ENCODE measurements around the gene ZNF8.
"Not testable (repeated sequence)": the region's sequence is repeated elsewhere in the genome, so short reads cannot be mapped to it uniquely, and the experiment has no call there.

The ZNF8 gene

GRCh38 chr19:58278541-58279041 lies at the start of gene ZNF8:
Gene ZNF8 (plus strand): TSS chr19:58278955. CDS start chr19:58279082, 127 bp downstream.
- peak; percentile 97 for DNase-seq

DNA sequence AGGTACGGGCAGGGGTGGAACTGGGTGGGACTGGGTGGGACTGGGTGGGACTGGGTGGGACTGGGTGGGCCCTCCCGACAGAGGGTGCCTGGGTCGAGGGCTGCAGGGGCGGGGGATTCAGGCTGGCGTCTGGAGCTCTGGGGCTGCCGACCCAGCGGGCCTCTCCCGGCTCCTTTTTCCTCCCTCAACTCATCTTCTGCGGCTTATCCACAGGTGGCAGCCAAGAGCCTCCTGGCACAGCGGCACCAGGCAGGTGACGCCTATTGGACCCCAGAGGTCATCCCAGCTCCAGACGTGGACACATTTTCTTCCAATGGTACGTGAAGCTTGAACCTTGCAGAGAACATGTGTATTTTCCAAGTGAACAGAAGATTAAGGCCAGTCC lies 49.5 kb upstream of the ZNF8 start:
- DNase-seq = no peak

DNA sequence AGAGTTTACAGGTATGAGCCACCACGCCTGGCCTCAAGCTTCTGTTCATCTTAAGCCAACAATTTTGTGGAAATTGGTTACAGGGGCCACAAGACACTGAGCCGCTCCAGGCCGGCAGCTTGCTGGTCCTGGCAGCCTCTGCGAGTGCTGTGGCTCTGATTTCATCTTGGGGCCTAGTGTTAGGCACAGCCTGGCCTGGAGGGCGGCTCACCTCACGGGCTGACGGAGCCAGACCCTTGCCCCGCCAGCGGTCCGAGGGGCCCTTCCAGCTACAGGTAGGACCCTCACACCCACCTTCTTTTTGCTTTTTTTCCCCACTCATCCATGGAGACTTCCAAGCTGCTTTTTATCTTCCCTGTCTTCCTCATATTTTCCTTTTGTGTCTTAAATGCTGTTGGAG lies 41.4 kb upstream of the ZNF8 start:
- DNase-seq = no peak

DNA sequence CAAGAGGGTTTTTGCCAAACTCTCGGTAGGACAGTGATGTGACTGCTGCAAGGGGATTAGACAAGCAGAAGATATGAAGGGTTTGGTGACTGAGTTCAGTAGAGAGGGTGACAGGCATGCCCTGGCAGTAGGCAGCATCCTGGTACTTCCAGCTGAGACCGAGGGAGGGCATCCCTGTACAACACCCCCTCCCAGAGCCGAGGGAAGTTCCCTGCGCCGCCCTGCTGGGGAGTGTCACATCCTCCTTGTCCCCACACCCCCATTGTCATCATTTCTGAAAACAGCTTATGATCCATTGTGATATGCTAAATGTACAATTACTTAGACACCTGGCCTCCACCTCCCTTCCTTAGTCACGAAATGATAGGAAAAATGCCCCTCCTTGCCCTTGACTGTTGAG lies 35.4 kb upstream of the ZNF8 start:
- no peak for DNase-seq

- no peak for DNase-seq
These were observed 29.9 kb upstream of the ZNF8 start for GRCh38 chr19:58248886-58249285.

DNA sequence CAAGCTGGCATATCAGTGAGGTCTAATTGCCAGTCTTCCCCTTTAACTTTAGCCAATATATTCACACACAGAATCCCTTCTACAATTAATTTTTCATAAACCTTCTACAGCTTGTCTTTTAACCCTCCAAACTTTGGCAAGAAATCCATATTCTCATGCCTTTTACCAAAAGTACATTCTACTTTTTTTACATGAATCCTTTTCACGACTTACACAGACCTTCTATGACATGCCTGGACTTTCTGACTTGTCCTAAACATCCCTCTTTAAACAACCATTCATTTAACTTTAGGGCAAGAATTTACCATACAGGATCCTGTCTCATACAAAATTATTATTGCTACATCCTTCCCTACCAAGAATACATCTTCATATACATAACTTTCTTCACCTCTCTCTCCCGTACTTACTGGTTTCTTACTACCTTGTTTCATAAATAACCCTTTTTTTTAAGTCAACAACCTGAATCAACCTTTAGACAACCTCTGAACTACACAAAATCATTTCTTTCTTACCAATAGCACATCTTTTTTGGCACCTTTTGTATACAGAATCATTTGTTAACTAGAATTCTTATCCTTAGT lies 26.6 kb upstream of the ZNF8 start:
- no peak for DNase-seq

DNA sequence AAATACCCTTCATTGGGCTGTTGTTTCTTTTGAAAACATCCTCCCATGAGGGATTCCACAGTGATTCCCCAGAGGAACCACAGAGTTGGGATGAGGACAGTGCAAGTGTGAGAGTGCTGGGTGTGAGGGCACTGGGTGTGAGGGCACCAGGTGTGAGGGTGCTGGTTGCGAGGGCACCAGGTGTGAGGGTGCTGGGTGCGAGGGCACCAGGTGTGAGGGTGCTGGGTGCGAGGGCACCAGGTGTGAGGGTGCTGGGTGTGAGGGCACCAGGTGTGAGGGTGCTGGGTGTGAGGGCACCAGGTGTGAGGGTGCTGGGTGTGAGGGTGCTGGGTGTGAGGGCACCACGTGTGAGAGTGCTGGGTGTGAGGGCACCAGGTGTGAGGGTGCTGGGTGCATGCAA lies 20.5 kb upstream of the ZNF8 start:
- not testable (repeated sequence) for DNase-seq

GRCh38 chr19:58261600-58261967 lies 17.2 kb upstream of the ZNF8 start:
- DNase-seq = no peak

DNA sequence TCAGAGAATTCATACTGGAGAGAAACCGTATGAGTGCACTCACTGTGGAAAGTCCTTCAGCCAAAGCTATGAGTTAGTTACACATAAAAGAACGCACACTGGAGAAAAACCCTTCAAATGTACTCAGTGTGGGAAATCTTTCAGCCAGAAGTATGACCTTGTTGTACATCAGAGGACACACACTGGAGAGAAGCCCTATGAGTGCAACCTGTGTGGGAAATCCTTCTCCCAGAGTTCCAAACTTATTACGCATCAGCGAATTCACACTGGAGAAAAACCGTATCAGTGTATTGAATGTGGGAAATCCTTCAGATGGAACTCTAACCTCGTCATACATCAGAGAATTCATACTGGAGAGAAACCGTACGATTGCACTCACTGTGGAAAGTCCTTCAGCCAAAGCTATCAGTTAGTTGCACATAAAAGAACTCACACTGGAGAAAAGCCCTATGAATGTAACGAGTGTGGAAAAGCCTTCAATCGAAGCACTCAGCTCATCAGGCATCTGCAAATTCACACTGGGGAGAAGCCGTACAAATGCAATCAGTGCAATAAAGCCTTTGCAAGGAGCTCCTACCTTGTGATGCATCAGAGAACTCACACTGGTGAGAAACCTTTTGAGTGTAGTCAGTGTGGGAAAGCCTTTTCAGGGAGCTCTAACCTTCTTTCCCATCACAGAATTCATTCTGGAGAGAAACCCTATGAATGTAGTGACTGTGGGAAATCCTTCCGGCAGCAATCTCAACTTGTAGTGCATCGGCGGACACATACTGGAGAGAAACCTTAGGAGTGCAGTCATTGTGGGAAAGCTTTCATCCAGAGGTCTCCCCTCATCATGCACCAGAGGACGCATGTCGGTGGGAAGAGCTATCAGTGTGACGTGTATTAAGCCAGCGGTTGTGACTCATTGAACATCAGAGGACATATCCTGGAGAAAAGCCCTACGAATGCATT lies 16.5 kb upstream of the ZNF8 start:
- DNase-seq = no peak

DNA sequence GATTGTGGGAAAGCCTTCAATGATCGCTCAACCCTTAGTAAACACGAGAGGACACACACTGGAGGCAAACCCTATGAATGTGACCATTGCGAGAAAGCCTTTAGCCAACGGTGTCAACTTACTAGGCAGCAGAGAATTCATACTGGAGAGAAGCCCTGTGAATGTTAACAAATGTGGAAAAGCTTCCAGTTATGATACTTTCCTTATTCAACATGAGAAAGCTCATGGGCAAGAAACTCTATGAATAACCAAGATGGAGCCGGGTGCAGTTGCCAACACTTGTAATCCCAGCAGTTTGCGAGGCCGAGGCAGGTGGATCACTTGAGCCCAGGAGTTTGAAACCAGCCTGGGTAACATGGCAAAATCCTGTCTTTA lies 15.8 kb upstream of the ZNF8 start:
- no peak for DNase-seq

GRCh38 chr19:58265100-58265499 lies 13.7 kb upstream of the ZNF8 start:
- no peak for DNase-seq

GRCh38 chr19:58268344-58268743 lies 10.4 kb upstream of the ZNF8 start:
- no peak for DNase-seq

DNA sequence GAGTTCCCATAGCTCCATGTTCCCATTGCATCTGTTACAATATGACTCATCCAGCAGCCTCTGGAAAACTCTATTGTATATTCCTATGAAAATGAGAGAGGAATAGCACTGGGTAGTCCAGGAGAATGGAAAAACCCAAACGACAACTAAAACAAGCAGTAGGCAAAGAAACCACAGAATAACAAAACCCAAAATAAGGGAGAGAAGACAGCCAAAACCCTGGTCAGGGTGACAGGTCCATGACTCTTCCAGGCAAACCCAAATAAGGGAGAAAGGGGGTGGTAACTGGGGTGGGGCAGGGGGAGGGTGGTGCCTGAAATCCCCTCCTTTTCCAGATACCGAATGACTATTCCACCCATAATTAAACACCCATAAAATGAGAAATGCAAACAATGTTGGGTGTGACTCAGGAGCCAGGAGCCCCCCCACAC lies 4.0 kb upstream of the ZNF8 start:
- DNase-seq = no peak

DNA sequence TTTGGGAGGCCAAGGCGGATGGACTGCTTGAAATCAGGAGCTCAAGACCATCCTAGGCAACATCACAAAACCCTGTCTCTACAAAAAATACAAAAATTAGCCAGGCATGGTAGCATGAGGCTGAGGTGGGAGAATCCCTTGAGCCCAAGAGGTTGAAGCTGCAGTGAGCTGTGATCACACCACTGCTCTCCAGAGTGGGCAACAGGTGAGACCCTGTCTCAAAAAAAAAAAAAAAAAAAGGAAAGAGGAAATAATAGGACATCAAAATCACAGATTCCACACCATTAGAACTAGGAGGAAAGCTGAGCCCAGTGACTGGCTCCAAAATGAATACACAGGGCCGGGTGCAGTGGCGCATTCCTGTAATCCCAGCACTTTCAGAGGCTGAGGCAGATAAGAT lies 3.2 kb upstream of the ZNF8 start:
- no peak for DNase-seq

- no peak for DNase-seq
These were observed 1.6 kb upstream of the ZNF8 start for GRCh38 chr19:58277197-58277596.

DNA sequence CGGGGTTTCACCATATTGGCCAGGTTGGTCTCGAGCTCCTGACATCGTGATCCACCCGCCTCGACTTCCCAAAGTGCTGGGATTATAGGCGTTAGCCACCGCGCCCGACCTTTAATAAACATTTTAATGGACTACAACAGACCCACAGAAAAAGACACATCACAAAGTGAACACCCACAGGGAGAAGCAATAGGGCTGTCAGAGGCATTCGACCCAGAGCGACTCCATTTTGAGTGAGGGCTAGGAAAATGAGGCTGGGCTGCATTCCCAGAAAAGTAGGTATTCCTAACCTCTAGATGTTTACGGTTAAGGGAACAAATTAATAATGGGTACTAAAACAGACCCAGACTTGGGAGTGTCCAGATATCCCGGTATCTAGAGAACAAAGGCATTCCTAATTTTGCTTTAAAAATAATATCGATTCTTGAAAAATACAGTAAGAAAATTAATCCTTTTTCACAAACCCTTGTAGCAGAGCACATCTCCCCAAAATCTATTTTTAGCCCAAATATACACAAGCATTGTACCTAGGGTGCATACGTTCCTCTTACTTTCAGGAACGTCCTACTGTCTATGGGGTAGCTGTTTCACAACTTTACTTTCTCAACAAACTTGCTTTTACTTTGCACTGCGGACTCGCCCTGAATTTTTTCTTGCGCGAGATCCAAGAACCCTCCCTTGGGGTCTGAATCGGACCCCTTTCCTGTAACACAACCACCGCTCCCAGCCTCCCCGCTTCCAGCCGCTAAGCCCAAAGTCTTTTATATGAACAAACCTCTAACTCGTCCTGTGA lies 811 bp upstream of the ZNF8 start:
- no peak for DNase-seq

DNA sequence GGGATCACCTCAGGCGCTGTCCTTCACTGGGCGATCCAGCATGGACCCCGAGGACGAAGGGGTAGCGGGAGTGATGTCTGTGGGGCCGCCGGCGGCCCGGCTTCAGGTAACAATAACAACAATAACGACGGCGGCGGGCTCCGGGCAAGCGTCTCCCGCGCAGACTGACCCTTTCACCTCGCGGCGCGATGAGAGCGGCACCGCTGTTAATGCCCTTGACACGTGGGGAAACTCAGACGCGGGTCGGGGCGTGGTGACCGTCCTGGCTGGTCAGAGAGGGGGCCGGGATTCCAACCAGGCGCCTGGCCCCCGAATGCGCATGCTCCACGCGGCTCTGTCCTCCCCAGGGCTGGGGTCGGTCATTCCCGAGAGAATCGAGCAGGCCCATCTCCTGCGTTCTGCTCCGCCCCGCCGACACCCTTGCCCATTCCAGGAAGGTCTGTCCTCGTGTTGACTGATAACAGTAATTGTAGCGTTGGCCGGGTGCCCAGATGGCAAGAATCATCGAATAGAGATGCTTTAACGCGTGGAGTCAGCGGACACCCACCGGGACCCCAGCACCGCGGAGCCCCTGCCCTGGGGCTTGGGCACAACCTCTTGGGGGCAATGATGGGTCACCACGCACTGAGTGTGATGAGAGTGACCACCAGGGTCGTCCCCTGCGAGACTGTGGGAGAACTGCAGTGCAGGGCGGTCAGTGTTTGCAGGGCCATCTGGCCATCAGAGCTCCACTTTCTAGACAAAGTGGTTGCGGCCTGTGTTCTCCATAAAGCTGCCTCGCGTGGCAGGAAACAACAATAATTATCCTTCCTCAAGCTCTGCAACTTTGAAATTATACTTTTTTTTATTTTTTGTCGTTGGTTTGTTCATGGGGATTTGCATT lies 528 bp downstream of the ZNF8 start:
- no peak for DNase-seq

- no peak for DNase-seq
These were observed 1.2 kb downstream of the ZNF8 start for GRCh38 chr19:58279925-58280316.

DNA sequence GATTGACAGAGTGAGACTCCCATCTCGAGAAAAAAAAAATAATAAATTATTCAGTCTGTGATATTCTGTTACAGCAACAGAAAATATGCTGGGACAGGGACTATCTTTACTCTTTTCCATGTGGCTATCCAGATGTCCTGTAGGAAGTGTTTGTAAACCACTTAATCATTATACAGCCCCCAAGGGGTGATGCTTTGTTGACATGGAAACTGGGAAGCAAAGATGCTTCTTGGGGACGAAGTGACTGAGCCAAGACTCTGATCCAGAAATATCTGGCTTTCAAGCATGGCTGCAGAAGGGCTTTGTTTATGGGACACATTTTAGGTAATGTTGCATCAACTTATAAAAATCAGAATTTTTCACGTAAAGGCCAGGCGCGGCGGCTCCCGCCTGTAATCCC lies 5.4 kb downstream of the ZNF8 start:
- no peak for DNase-seq

DNA sequence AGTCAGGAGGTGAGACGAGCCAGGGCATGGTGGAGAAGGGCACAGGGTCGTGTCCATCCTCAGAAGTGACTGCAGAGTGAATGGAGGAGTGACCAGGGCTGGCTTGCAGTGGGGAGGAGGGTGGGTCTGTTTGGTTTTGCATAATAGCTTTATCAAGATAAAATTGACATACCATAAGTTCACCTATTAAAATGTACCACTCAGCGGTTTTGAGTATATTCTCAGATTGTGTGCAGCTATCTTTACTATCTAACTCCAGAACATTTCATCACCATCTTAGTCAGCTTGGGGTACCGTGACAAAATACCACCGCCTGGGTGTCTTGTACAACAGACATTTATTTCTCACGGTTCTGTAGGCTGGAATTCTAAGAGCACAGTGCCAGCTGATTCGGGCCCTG lies 13.2 kb downstream of the ZNF8 start:
- DNase-seq = no peak

DNA sequence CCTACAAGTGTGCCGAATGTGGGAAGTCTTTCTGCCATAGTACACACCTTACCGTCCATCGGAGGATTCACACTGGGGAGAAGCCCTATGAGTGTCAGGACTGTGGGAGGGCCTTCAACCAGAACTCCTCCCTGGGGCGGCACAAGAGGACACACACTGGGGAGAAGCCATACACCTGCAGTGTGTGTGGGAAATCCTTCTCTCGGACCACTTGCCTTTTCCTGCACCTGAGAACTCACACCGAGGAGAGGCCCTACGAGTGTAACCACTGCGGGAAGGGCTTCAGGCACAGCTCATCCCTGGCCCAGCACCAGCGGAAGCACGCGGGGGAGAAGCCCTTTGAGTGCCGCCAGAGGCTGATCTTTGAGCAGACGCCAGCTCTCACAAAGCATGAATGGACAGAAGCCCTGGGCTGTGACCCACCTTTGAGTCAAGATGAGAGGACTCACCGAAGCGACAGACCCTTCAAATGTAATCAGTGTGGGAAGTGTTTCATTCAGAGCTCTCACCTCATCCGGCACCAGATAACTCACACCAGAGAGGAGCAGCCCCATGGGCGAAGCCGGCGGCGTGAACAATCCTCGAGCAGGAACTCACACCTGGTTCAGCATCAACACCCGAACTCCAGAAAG lies 16.1 kb downstream of the ZNF8 start:
- DNase-seq = no peak

DNA sequence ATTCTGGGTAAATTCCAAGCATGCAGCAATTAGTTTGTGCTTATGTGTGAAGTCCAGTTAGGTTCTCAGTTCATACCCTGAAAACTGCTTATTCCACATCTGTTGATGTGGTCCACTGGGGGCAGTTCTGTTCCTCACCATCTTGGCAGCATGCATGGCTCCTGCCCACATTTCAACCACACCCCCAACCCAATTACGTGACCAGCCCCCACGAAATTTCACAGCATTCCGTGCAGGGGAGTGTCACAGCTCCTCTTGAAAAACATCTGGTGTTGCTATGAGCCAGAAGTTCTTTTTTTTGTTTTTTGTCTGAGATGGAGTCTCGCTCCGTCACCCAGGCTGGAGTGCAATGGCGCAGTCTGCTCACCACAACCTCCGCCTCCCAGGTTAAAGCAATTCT lies 17.3 kb downstream of the ZNF8 start:
- no peak for DNase-seq

Data from retina (tissue), 1 donor.